Measurements from ENCODE around the gene TNFSF11. TPM values are rescaled to one million over a fixed set of nuclear protein-coding genes. Genes with fewer than 3 reads are reported as not detected.

TNFSF11 gene
- total RNA-seq, 4 donors from 2014 or later, result 0.83 TPM; not detected in 3

GRCh38 chr13:42577538-42577937 lies 3.6 kb downstream of the TNFSF11 start:
- Histone ChIP-seq H3K4me1 (peaks cover 0 to 5% of the 10 kb centered on the region in 2 donors), H3K27me3 (peaks cover 20 to 37% (median 35%) of the 10 kb centered on the region in 3 donors), H3K4me3 (no peak overlapping the region), H3K27ac (no peak overlapping the region), H3K9me3 (no peaks in the 10 kb centered on the region), H3K36me3 (no peaks in the 10 kb centered on the region)
- DNase-seq (no peak), ATAC-seq (no peak)
- in situ Hi-C loops (cut with MboI; ENCODE audit: low sequenced_read_pairs in 4 of 4), result loop anchor here (25.0 kb wide), 2 partner anchors 1235 to 1285 kb away; no protein-coding TSS in a partner anchor
- intact Hi-C loops (cut with DNase I; ENCODE audit: low total_unique reads), result no loop called here
- TF ChIP-seq, protein P1, sequence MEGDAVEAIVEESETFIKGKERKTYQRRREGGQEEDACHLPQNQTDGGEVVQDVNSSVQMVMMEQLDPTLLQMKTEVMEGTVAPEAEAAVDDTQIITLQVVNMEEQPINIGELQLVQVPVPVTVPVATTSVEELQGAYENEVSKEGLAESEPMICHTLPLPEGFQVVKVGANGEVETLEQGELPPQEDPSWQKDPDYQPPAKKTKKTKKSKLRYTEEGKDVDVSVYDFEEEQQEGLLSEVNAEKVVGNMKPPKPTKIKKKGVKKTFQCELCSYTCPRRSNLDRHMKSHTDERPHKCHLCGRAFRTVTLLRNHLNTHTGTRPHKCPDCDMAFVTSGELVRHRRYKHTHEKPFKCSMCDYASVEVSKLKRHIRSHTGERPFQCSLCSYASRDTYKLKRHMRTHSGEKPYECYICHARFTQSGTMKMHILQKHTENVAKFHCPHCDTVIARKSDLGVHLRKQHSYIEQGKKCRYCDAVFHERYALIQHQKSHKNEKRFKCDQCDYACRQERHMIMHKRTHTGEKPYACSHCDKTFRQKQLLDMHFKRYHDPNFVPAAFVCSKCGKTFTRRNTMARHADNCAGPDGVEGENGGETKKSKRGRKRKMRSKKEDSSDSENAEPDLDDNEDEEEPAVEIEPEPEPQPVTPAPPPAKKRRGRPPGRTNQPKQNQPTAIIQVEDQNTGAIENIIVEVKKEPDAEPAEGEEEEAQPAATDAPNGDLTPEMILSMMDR (IDR thresholded peaks at IDR 0.05 in 4 of 5, conservative IDR thresholded peaks at IDR 0.05 in 1 of 5), result no peak
- TF ChIP-seq POLR2A (IDR thresholded peaks at IDR 0.05), result no peak

GRCh38 chr13:42580644-42581043 lies 6.7 kb downstream of the TNFSF11 start:
- no peaks in the 10 kb centered on the region for H3K4me1 ChIP-seq
- no peak for ATAC-seq
- intact Hi-C loops (cut with DNase I; ENCODE audit: low total_unique reads), result no loop called here
- no peaks in the 10 kb centered on the region for H3K9me3 ChIP-seq
- no peak for DNase-seq
- in situ Hi-C loops (cut with MboI; ENCODE audit: low sequenced_read_pairs in 4 of 4), result loop anchor here (25.0 kb wide), 2 partner anchors 1232 to 1282 kb away; no protein-coding TSS in a partner anchor
- peaks cover 0 to 17% (median 13%) of the 10 kb centered on the region in 3 donors for H3K27me3 ChIP-seq
- TF ChIP-seq POLR2A (IDR thresholded peaks at IDR 0.05), result no peak
- TF ChIP-seq, protein P1 (IDR thresholded peaks at IDR 0.05 in 4 of 5, conservative IDR thresholded peaks at IDR 0.05 in 1 of 5), result no peak
- no peaks in the 10 kb centered on the region for H3K36me3 ChIP-seq
- no peak overlapping the region for H3K27ac ChIP-seq
- H3K4me3 ChIP-seq, result no peak overlapping the region

- Histone ChIP-seq H3K4me1 (no peaks in the 10 kb centered on the region), H3K9me3 (no peaks in the 10 kb centered on the region), H3K27ac (no peak overlapping the region), H3K27me3 (peaks cover 0 to 13% (median 6%) of the 10 kb centered on the region in 3 donors), H3K4me3 (no peak overlapping the region), H3K36me3 (no peaks in the 10 kb centered on the region)
- DNase-seq (no peak), ATAC-seq (no peak)
- TF ChIP-seq POLR2A (IDR thresholded peaks at IDR 0.05), result no peak
- TF ChIP-seq, protein P1 (IDR thresholded peaks at IDR 0.05 in 4 of 5, conservative IDR thresholded peaks at IDR 0.05 in 1 of 5), result no peak
- intact Hi-C loops (cut with DNase I; ENCODE audit: low total_unique reads) (no loop called here), in situ Hi-C loops (cut with MboI; ENCODE audit: low sequenced_read_pairs in 4 of 4) (loop anchor here (25.0 kb wide), 2 partner anchors 1231 to 1281 kb away; no protein-coding TSS in a partner anchor)
Measured at GRCh38 chr13:42581427-42581826, 7.5 kb downstream of the TNFSF11 start.

GRCh38 chr13:42591602-42592001 lies 17.6 kb downstream of the TNFSF11 start:
- H3K27ac ChIP-seq, result no peak overlapping the region
- ATAC-seq, result no peak
- H3K27me3 ChIP-seq, result no peaks in the 10 kb centered on the region
- in situ Hi-C loops (cut with MboI; ENCODE audit: low sequenced_read_pairs in 4 of 4), result loop anchor here (25.0 kb wide), 2 partner anchors 1221 to 1271 kb away; no protein-coding TSS in a partner anchor
- no peaks in the 10 kb centered on the region for H3K9me3 ChIP-seq
- H3K4me1 ChIP-seq, result peaks cover 0 to 4% of the 10 kb centered on the region in 2 donors
- no peak overlapping the region for H3K4me3 ChIP-seq
- DNase-seq, result no peak
- TF ChIP-seq, protein P1 (IDR thresholded peaks at IDR 0.05 in 4 of 5, conservative IDR thresholded peaks at IDR 0.05 in 1 of 5), result no peak
- TF ChIP-seq POLR2A (IDR thresholded peaks at IDR 0.05), result no peak
- intact Hi-C loops (cut with DNase I; ENCODE audit: low total_unique reads), result loop anchor here (10.0 kb wide), 1 partner anchor 1213 kb away; no protein-coding TSS in a partner anchor
- H3K36me3 ChIP-seq, result no peaks in the 10 kb centered on the region
